Endothelial cell of umbilical vein (primary cell): Measurements from ENCODE around the gene BMPR1B. TPM values are rescaled to one million over a fixed set of nuclear protein-coding genes. Genes with fewer than 3 reads are reported as not detected.

Source experiments
- BruUV-seq: library from RNA; stranded (reverse); fragments of 400-500 nt; replicated peaks from 2 replicates; lab custom pipeline; 2021; lab: Mats Ljungman, UMichigan
- CTCF ChIA-PET: fragments of 300-600, 350-600 bp; sonication (Branson Sonifier 250); formaldehyde crosslinking; loops from one replicate; lab custom pipeline; 2021; ENCODE audit warnings: antibody characterized with exemption, inconsistent platforms; lab: Charles Lee
- POLR2A ChIA-PET: fragments of 300-600, 350-600 bp; sonication (Branson Sonifier 250); formaldehyde crosslinking; loops from one replicate; lab custom pipeline; 2021; ENCODE audit warnings: antibody characterized with exemption, inconsistent platforms; lab: Charles Lee
- DNase-seq: peaks from one replicate; pipeline ENCODE4 v3.0.0-alpha.2; 2011; ENCODE audit warnings: low read depth, low spot score
- FAIRE-seq: peaks from 2 replicates; lab custom pipeline; 2011; peaks lifted over from hg19 to GRCh38; lab: Jason Lieb, UNC
- H2AFZ ChIP-seq: 2 replicates; pipeline ENCODE4 v1.6.0; 2012; ENCODE audit warnings: low read depth, low read length, control low read depth, inconsistent platforms
- H3K27ac ChIP-seq: 2 replicates; pipeline ENCODE4 v1.5.1; 2011; ENCODE audit warnings: low read depth, mild to moderate bottlenecking, control low read depth, low read length, moderate library complexity; ENCODE audit not compliant: insufficient read depth
- H3K27me3 ChIP-seq, 2 experiments: 2 replicates each; pipeline versions ENCODE4 v1.6.0 to v1.6.1; 2011; ENCODE audit warnings: low read length in 2 of 2, mixed read lengths in 1 of 2; ENCODE audit not compliant: control insufficient read depth in 2 of 2, insufficient read depth in 2 of 2
- H3K36me3 ChIP-seq, 2 experiments: 2 replicates in 1 of 2; 3 replicates in 1 of 2; pipeline ENCODE4 v1.5.1; 2011; ENCODE audit warnings: low read length in 2 of 2, mild to moderate bottlenecking in 1 of 2, moderate library complexity in 1 of 2; ENCODE audit not compliant: control insufficient read depth in 2 of 2, insufficient read depth in 2 of 2; ENCODE audit errors: extremely low read depth in 1 of 2
- H3K4me1 ChIP-seq: 3 replicates; pipeline ENCODE4 v1.5.1; 2011; ENCODE audit warnings: mild to moderate bottlenecking, low read length; ENCODE audit not compliant: control insufficient read depth, insufficient read depth; ENCODE audit errors: extremely low read depth
- H3K4me2 ChIP-seq: 2 replicates; pipeline ENCODE4 v1.6.1; 2011; ENCODE audit warnings: low read length, control low read depth, mixed read lengths; ENCODE audit not compliant: insufficient read depth
- H3K4me3 ChIP-seq, 3 experiments: fragments of 200-600 bp in 1 of 3; sonication (generic), shearing (Covaris generic) in 1 of 3; replicated peaks in 1 of 3; 2 replicates each; pipeline ENCODE4 v1.5.1; 2011 to 2016; ENCODE audit warnings: control low read depth in 3 of 3, low read length in 3 of 3, mild to moderate bottlenecking in 2 of 3, inconsistent platforms in 1 of 3, low read depth in 1 of 3, moderate library complexity in 1 of 3; ENCODE audit not compliant: insufficient read depth in 1 of 3
- H3K79me2 ChIP-seq: 2 replicates; pipeline ENCODE4 v1.6.0; 2012; ENCODE audit warnings: low read length, inconsistent platforms; ENCODE audit not compliant: control insufficient read depth, insufficient read depth
- H3K9ac ChIP-seq: replicated peaks from 2 replicates; pipeline ENCODE3; 2011; ENCODE audit warnings: low read length, control low read depth; ENCODE audit not compliant: insufficient read depth; ENCODE audit errors: extremely low read depth
- H3K9me1 ChIP-seq: replicated peaks from 3 replicates; pipeline ENCODE4 v1.6.0; 2011; ENCODE audit warnings: mild to moderate bottlenecking, low read length; ENCODE audit not compliant: control insufficient read depth, insufficient read depth; ENCODE audit errors: extremely low read depth
- H3K9me3 ChIP-seq: replicated peaks from 2 replicates; pipeline ENCODE4 v1.5.1; 2012; ENCODE audit warnings: low read length, inconsistent platforms; ENCODE audit not compliant: control insufficient read depth, insufficient read depth
- H4K20me1 ChIP-seq: replicated peaks from 2 replicates; pipeline ENCODE3; 2011; ENCODE audit warnings: mild to moderate bottlenecking, low read length; ENCODE audit not compliant: control insufficient read depth, insufficient read depth; ENCODE audit errors: extremely low read depth
- EZH2 ChIP-seq: IDR thresholded peaks from 2 replicates; pipeline ENCODE4 v1.6.1; 2012; ENCODE audit warnings: borderline replicate concordance, low read depth, mild to moderate bottlenecking, moderate library complexity, low read length, inconsistent platforms; ENCODE audit not compliant: severe bottlenecking
- FOS ChIP-seq: IDR thresholded peaks from 2 replicates; pipeline ENCODE4 v1.6.1; 2011; ENCODE audit warnings: mild to moderate bottlenecking, low read length, moderate library complexity, borderline replicate concordance; ENCODE audit not compliant: insufficient read depth
- GATA2 ChIP-seq: IDR thresholded peaks from 2 replicates; pipeline ENCODE4 v1.7.0; 2011; ENCODE audit warnings: low read depth, mild to moderate bottlenecking, moderate library complexity, mixed read lengths, low read length; ENCODE audit not compliant: insufficient read length, insufficient read depth
- JUN ChIP-seq: IDR thresholded peaks from 2 replicates; pipeline ENCODE4 v1.6.1; 2011; ENCODE audit warnings: borderline replicate concordance, low read depth; ENCODE audit not compliant: insufficient read length, insufficient read depth
- MYC ChIP-seq: IDR thresholded peaks from one replicate; pipeline ENCODE4 v1.6.1; 2011; ENCODE audit warnings: mild to moderate bottlenecking, low read depth, low read length
- POLR2A ChIP-seq: IDR thresholded peaks from 2 replicates; pipeline ENCODE4 v1.6.1; 2012; ENCODE audit warnings: low read depth, mild to moderate bottlenecking, control low read depth, low read length
- POLR2AphosphoS5 ChIP-seq: IDR thresholded peaks from 2 replicates; pipeline ENCODE4 v1.6.1; 2012; ENCODE audit warnings: low read depth, mild to moderate bottlenecking, control low read depth, low read length, moderate library complexity; ENCODE audit not compliant: insufficient read depth
- dilution Hi-C: fragments of 300-500 bp; cut with MboI; formaldehyde crosslinking; loops from one replicate; pipeline ENCODE4 v1.15.0; 2019; ENCODE audit warnings: low sequenced_read_pairs; ENCODE audit not compliant: extremely low pct_ligation_motif_present
- intact Hi-C: fragments of 100-400 bp; cut with micrococcal nuclease; formaldehyde crosslinking; loops from one replicate; pipeline ENCODE4 v1.10.0; 2022
- polyA plus RNA-seq, 4 experiments: library from polyadenylated mRNA; depleted of rRNA in 3 of 4; stranded (reverse) in 3 of 4; unstranded in 1 of 4; fragments of >200 nt; gene quantifications; 2 replicates each; pipeline versions ENCODE4 v1.2.1 to v1.2.3, GENCODE V29; 2011 to 2012; ENCODE audit warnings: missing spikeins in 1 of 4
- total RNA-seq: library from RNA; stranded (reverse); gene quantifications from 2 replicates; pipeline ENCODE4 v1.2.3, GENCODE V29; 2021
- TF ChIP-seq, protein P1 (sequence below): IDR thresholded peaks from 2 replicates; pipeline ENCODE4 v1.6.1; 2011; ENCODE audit not compliant: insufficient read depth, insufficient read length
- TF ChIP-seq, protein P2 (sequence below), 2 donors: IDR thresholded peaks; 1 replicate in 1 of 2; 2 replicates in 1 of 2; pipeline ENCODE4 v1.5.1; 2011; ENCODE audit warnings: low read length in 2 of 2, mild to moderate bottlenecking in 2 of 2, moderate library complexity in 2 of 2, control low read depth in 1 of 2, inconsistent platforms in 1 of 2, low read depth in 1 of 2; ENCODE audit not compliant: insufficient read depth in 1 of 2; ENCODE audit errors: extremely low read depth in 1 of 2

Gene BMPR1B
- total and polyA plus RNA-seq, 2 donors (not counting 3 experiments of a cell fraction or from before 2014, with no cell fraction given) = 0.28 to 2.1 TPM

DNA sequence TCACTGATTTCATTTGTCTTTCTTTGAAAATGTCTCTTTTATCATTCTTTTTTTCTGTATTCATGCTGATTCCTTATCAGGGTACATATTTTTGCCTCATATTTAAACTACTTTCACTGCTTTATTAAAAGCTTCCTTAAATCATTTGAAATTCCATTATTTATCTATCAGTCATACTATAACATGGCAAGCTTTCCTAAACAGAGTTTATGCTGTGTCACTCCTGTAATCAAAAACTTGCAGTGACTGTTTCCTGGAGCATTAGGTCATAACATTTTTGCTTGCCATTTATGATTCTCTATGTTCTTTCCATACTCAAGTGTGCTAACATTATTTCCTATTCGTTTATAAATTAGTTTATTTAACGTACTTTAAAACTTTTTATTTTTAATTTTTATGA lies 203.7 kb downstream of the BMPR1B start:
- no peaks in the 10 kb centered on the region for H3K27me3 ChIP-seq
- no peak overlapping the region for H3K27ac ChIP-seq
- H3K9me3 ChIP-seq = no peaks in the 10 kb centered on the region
- H3K9ac ChIP-seq = no peak overlapping the region
- H4K20me1 ChIP-seq = no peaks in the 10 kb centered on the region
- H3K36me3 ChIP-seq = no peaks in the 10 kb centered on the region
- BruUV-seq = no TSS peak
- TF ChIP-seq POLR2A = no peak
- no peak for TF ChIP-seq EZH2
- TF ChIP-seq JUN = no peak
- TF ChIP-seq, protein P1, sequence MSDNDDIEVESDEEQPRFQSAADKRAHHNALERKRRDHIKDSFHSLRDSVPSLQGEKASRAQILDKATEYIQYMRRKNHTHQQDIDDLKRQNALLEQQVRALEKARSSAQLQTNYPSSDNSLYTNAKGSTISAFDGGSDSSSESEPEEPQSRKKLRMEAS = no peak
- no peak for TF ChIP-seq POLR2AphosphoS5
- TF ChIP-seq, protein P2, sequence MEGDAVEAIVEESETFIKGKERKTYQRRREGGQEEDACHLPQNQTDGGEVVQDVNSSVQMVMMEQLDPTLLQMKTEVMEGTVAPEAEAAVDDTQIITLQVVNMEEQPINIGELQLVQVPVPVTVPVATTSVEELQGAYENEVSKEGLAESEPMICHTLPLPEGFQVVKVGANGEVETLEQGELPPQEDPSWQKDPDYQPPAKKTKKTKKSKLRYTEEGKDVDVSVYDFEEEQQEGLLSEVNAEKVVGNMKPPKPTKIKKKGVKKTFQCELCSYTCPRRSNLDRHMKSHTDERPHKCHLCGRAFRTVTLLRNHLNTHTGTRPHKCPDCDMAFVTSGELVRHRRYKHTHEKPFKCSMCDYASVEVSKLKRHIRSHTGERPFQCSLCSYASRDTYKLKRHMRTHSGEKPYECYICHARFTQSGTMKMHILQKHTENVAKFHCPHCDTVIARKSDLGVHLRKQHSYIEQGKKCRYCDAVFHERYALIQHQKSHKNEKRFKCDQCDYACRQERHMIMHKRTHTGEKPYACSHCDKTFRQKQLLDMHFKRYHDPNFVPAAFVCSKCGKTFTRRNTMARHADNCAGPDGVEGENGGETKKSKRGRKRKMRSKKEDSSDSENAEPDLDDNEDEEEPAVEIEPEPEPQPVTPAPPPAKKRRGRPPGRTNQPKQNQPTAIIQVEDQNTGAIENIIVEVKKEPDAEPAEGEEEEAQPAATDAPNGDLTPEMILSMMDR (IDR thresholded peaks at IDR 0.05; ENCODE audit: extremely low read depth in 1 of 2, insufficient read depth in 1 of 2, low read depth in 1 of 2, low read length in 2 of 2) = no peak
- TF ChIP-seq FOS = no peak
- TF ChIP-seq MYC = no peak
- TF ChIP-seq GATA2 = no peak
- H3K79me2 ChIP-seq = no peaks in the 10 kb centered on the region
- no peak overlapping the region for H3K4me2 ChIP-seq
- DNase-seq (no peak), FAIRE-seq (no peak)
- dilution Hi-C loops = no loop called here
- intact Hi-C loops = no loop called here
- ChIA-PET CTCF (no interaction called here), POLR2A (no interaction called here)
- H3K4me1 ChIP-seq = no peaks in the 10 kb centered on the region
- H3K4me3 ChIP-seq = no peak overlapping the region
- no peaks in the 10 kb centered on the region for H3K9me1 ChIP-seq
- H2AFZ ChIP-seq = no peak overlapping the region
